GM12878 (cell line): ENCODE measurements around the gene UBAC2. TPM values are rescaled to one million over a fixed set of nuclear protein-coding genes. Genes with fewer than 3 reads are reported as not detected.

Experiments
- ATAC-seq: fragments of 200-7000 bp; cut with Tn5 transposase; 3 replicates; pipeline ENCODE4 v1.9.1; 2020; ENCODE audit warnings: mild to moderate bottlenecking, moderate library complexity
- BruUV-seq: library from RNA; stranded (reverse); fragments of 400-500 nt; replicated peaks from 2 replicates; lab custom pipeline; 2021; lab: Mats Ljungman, UMichigan
- CTCF ChIA-PET: fragments of 300-600 bp; sonication (Branson Sonifier 250); formaldehyde crosslinking; extraction: SDS; loops from one replicate; lab custom pipeline; 2021; ENCODE audit warnings: inconsistent platforms; lab: Yijun Ruan, JAX
- POLR2A ChIA-PET: fragments of 350-600 bp; formaldehyde crosslinking; extraction: SDS; loops from one replicate; lab custom pipeline; 2021; ENCODE audit warnings: inconsistent platforms; lab: Charles Lee
- RAD21 ChIA-PET: fragments of 300-600 bp; sonication (Branson Sonifier 250); formaldehyde crosslinking; loops from one replicate; lab custom pipeline; 2023; ENCODE audit warnings: antibody characterized with exemption; ENCODE audit not compliant: unreplicated experiment; lab: Charles Lee
- SMC1A ChIA-PET: fragments of 300-600 bp; sonication (Branson Sonifier 250); formaldehyde crosslinking; loops from one replicate; lab custom pipeline; 2023; ENCODE audit not compliant: unreplicated experiment, uncharacterized antibody; lab: Charles Lee
- DNase-seq: peaks from one replicate; pipeline ENCODE4 v3.0.0-alpha.2; 2011; ENCODE audit warnings: low read depth, low spot score
- FAIRE-seq: peaks from 3 replicates; lab custom pipeline; 2011; peaks lifted over from hg19 to GRCh38; lab: Jason Lieb, UNC
- H2AFZ ChIP-seq: 2 replicates; pipeline ENCODE4 v1.6.0; 2011; ENCODE audit warnings: low read depth, low read length, control low read depth; ENCODE audit not compliant: control insufficient read depth
- H3K27ac ChIP-seq: 2 replicates; pipeline ENCODE4 v1.5.1; 2011; ENCODE audit warnings: control low read depth; ENCODE audit not compliant: control insufficient read depth, insufficient read depth
- H3K27me3 ChIP-seq, 2 experiments: replicated peaks in 1 of 2; 2 replicates each; pipeline versions ENCODE4 v1.6.0 to v1.6.1; 2011; ENCODE audit warnings: low read length in 1 of 2; ENCODE audit not compliant: control insufficient read depth in 2 of 2, insufficient read depth in 2 of 2
- H3K36me3 ChIP-seq, 2 experiments: 2 replicates each; pipeline ENCODE4 v1.5.1; 2011; ENCODE audit warnings: low read length in 1 of 2; ENCODE audit not compliant: control insufficient read depth in 2 of 2, insufficient read depth in 2 of 2
- H3K4me1 ChIP-seq: 2 replicates; pipeline ENCODE4 v1.6.1; 2011; ENCODE audit warnings: mild to moderate bottlenecking, low read length, moderate library complexity, mixed read lengths; ENCODE audit not compliant: control insufficient read depth, insufficient read depth
- H3K4me2 ChIP-seq: 2 replicates; pipeline ENCODE4 v1.6.0; 2011; ENCODE audit warnings: control low read depth; ENCODE audit not compliant: control insufficient read depth, insufficient read depth
- H3K4me3 ChIP-seq: fragments of 200-600 bp; sonication (generic); 2 replicates; pipeline ENCODE4 v1.5.1; 2016
- H3K79me2 ChIP-seq: 2 replicates; pipeline ENCODE4 v1.6.0; 2011; ENCODE audit warnings: low read length; ENCODE audit not compliant: control insufficient read depth, insufficient read depth
- H3K9ac ChIP-seq: 2 replicates; pipeline ENCODE4 v1.8.0; 2011; ENCODE audit warnings: low read length, control low read depth, mixed read lengths; ENCODE audit not compliant: control insufficient read depth, insufficient read depth
- H3K9me3 ChIP-seq: replicated peaks from 3 replicates; pipeline ENCODE4 v1.5.1; 2011; ENCODE audit warnings: mild to moderate bottlenecking, low read length; ENCODE audit not compliant: control insufficient read depth, insufficient read depth
- H4K20me1 ChIP-seq: 2 replicates; pipeline ENCODE4 v1.6.0; 2011; ENCODE audit not compliant: control insufficient read depth, insufficient read depth
- ASH2L ChIP-seq: fragments of 300-600, 200-600 bp; sonication (generic); IDR thresholded peaks from 2 replicates; pipeline ENCODE4 v1.6.1; 2017; ENCODE audit warnings: low read depth, mild to moderate bottlenecking, borderline replicate concordance
- DPF2 ChIP-seq: fragments of 450-650 bp; IDR thresholded peaks from 2 replicates; pipeline ENCODE4 v1.6.1; 2017; ENCODE audit warnings: mild to moderate bottlenecking
- ETV6 ChIP-seq, 2 experiments: fragments of 450-650 bp in 1 of 2; IDR thresholded peaks in 1 of 2; conservative IDR thresholded peaks in 1 of 2; 2 replicates each; pipeline ENCODE4 v1.6.1; 2014; ENCODE audit warnings: antibody characterized with exemption in 1 of 2, borderline replicate concordance in 1 of 2, low read depth in 1 of 2, mild to moderate bottlenecking in 1 of 2, moderate library complexity in 1 of 2
- EZH2 ChIP-seq: IDR thresholded peaks from 2 replicates; pipeline ENCODE4 v1.6.1; 2012; ENCODE audit warnings: low read depth, mild to moderate bottlenecking, control low read depth, inconsistent platforms, low read length, borderline replicate concordance; ENCODE audit not compliant: control insufficient read depth
- MLLT1 ChIP-seq: fragments of 450-650 bp; IDR thresholded peaks from 2 replicates; pipeline ENCODE4 v1.6.1; 2016; ENCODE audit warnings: mild to moderate bottlenecking
- MYC ChIP-seq: IDR thresholded peaks from 2 replicates; pipeline ENCODE4 v1.6.1; 2011; ENCODE audit warnings: mild to moderate bottlenecking, low read length, moderate library complexity, inconsistent platforms; ENCODE audit not compliant: insufficient read depth, insufficient replicate concordance, insufficient read length, severe bottlenecking
- NFYA ChIP-seq: IDR thresholded peaks from 2 replicates; pipeline ENCODE4 v1.6.1; 2011; ENCODE audit warnings: low read depth, mild to moderate bottlenecking, low read length, improper control_type of control experiment, borderline replicate concordance
- POLR2AphosphoS5 ChIP-seq: IDR thresholded peaks from 2 replicates; pipeline ENCODE4 v1.6.1; 2011; ENCODE audit warnings: mild to moderate bottlenecking, low read length, inconsistent platforms
- RAD51 ChIP-seq: fragments of 450-650 bp; IDR thresholded peaks from 2 replicates; pipeline ENCODE4 v1.6.1; 2016; ENCODE audit warnings: moderate library complexity, mild to moderate bottlenecking, inconsistent platforms
- RB1 ChIP-seq: fragments of 450-650 bp; formaldehyde crosslinking; IDR thresholded peaks from 2 replicates; pipeline ENCODE4 v1.6.1; 2017; ENCODE audit warnings: mild to moderate bottlenecking, borderline replicate concordance
- SREBF2 ChIP-seq: IDR thresholded peaks from 2 replicates; pipeline ENCODE4 v1.6.1; 2012; ENCODE audit warnings: mild to moderate bottlenecking, low read length
- STAT1 ChIP-seq: fragments of 450-650 bp; conservative IDR thresholded peaks from 2 replicates; pipeline ENCODE4 v1.6.1; 2014; ENCODE audit warnings: antibody characterized with exemption, mild to moderate bottlenecking
- TAF1 ChIP-seq: IDR thresholded peaks from 2 replicates; pipeline ENCODE4 v1.6.1; 2011; ENCODE audit warnings: mild to moderate bottlenecking, low read depth, low read length, borderline replicate concordance
- USF1 ChIP-seq: IDR thresholded peaks from 2 replicates; pipeline ENCODE4 v1.6.1; 2011; ENCODE audit warnings: borderline replicate concordance, low read depth, mild to moderate bottlenecking, moderate library complexity, mixed read lengths, low read length; ENCODE audit not compliant: insufficient read depth; ENCODE audit errors: extremely low read length
- YY1 ChIP-seq: IDR thresholded peaks from 2 replicates; pipeline ENCODE4 v1.6.1; 2011; ENCODE audit warnings: low read depth, mild to moderate bottlenecking, low read length
- ZBTB4 ChIP-seq: fragments of 450-650 bp; formaldehyde crosslinking; IDR thresholded peaks from 2 replicates; pipeline ENCODE4 v1.4.0; 2022; ENCODE audit warnings: mild to moderate bottlenecking, moderate library complexity
- WGBS: methylation state at CpG from one replicate; pipeline ENCODE4 v1.1.6; 2016; ENCODE audit warnings: low lambda C conversion rate; ENCODE audit not compliant: insufficient replicate concordance, insufficient coverage; ENCODE audit errors: missing lambda C conversion rate; 5-methylcytosine and 5-hydroxymethylcytosine counted together
- in situ Hi-C: fragments of 300-500 bp; cut with MboI; formaldehyde crosslinking; loops from 9 replicates; pipeline ENCODE4 v1.14.3; 2018; ENCODE audit warnings: mixed read lengths
- intact Hi-C: fragments of 100-400 bp; cut with micrococcal nuclease; formaldehyde crosslinking; loops from one replicate; pipeline ENCODE4 v1.14.2; 2022; ENCODE audit not compliant: unreplicated experiment
- polyA plus RNA-seq, 11 experiments: library from polyadenylated mRNA; depleted of rRNA in 4 of 11; unstranded in 6 of 11; stranded (reverse) in 5 of 11; fragments of >200 nt; fragmentation: Nextera tagmentation in 4 of 11; fragmentation: Illumina TruSeq in 1 of 11; extraction: Ambion mirVana in 4 of 11; extraction: Trizol in 1 of 11; gene quantifications; 1 replicate in 1 of 11; 2 replicates in 10 of 11; pipeline versions ENCODE4 v1.2.1 to v1.2.3, GENCODE V29; 2011 to 2016; ENCODE audit warnings: inconsistent platforms in 2 of 11, missing spikeins in 2 of 11, low read depth in 1 of 11
- total RNA-seq, 4 experiments: library from RNA; depleted of rRNA in 3 of 4; stranded (reverse); fragments of >200 nt in 3 of 4; fragmentation: Illumina TruSeq in 1 of 4; extraction: Trizol in 1 of 4; gene quantifications; 2 replicates each; pipeline versions ENCODE4 v1.2.1 to v1.2.3, GENCODE V29; 2013 to 2021

UBAC2 gene
- total and polyA plus RNA-seq, 10 of the 15 experiments (the other 5 are each of a cell fraction or from before 2014, with no cell fraction given), result 3.0 to 54.6 (median 17.4) TPM

- H3K9ac ChIP-seq, result 0 out of 2 replicates have a peak overlapping the region, but pooled peaks have one; percentile 7
- H3K36me3 ChIP-seq, result no peaks in the 10 kb centered on the region; a peak in 1 of 4 replicates
- H3K27ac ChIP-seq, result peak overlapping the region; percentile 41
- ATAC-seq, result peak; percentile 77
- peak; percentile 87 for FAIRE-seq
- H3K27me3 ChIP-seq, result no peaks in the 10 kb centered on the region
- 50% methylated on average over 15 of the region's 15 CpGs for WGBS
- in situ Hi-C loops, result no loop called here
- ChIA-PET POLR2A (interaction anchor here (0.7 to 3.9 kb wide), 16 partner anchors 10 to 205 kb away, joined by 3 to 14 read pairs (median 4); no protein-coding TSS in a partner anchor), RAD21 (interaction anchor here (0.8 to 11.9 kb wide), 28 partner anchors 15 to 205 kb away, joined by 3 to 182 read pairs (median 6); partner anchors contain the start of genes GPR183 and UBAC2), SMC1A (interaction anchor here (0.8 to 13.7 kb wide), 32 partner anchors 8 to 225 kb away, joined by 3 to 306 read pairs (median 7); partner anchors contain the start of genes CLYBL, GPR18 and GPR183), CTCF (interaction anchor here (0.6 to 22.3 kb wide), 15 partner anchors 15 to 204 kb away, joined by 3 to 577 read pairs (median 4); partner anchors contain the start of gene GPR183)
- peaks cover 65% of the 10 kb centered on the region for H3K4me1 ChIP-seq
- no peak overlapping the region for H3K4me3 ChIP-seq
- H3K4me2 ChIP-seq, result peak overlapping the region; percentile 15; the same call in 1 of the 2 replicates
- peaks cover 3% of the 10 kb centered on the region; the same call in 1 of the 2 replicates for H3K79me2 ChIP-seq
- BruUV-seq, result no TSS peak
- H2AFZ ChIP-seq, result no peak overlapping the region
- H3K9me3 ChIP-seq, result no peaks in the 10 kb centered on the region
- no peaks in the 10 kb centered on the region for H4K20me1 ChIP-seq
- DNase-seq, result peak; percentile 82
- intact Hi-C loops, result no loop called here
- TF ChIP-seq RAD51 (peak; percentile 51; the same call in 1 of the 2 replicates), POLR2AphosphoS5 (peak; percentile 18; the same call in 1 of the 2 replicates), MLLT1 (peak; percentile 43), ETV6 (conservative IDR thresholded peaks at IDR 0.05 in 1 of 2, IDR thresholded peaks at IDR 0.05 in 1 of 2; ENCODE audit: borderline replicate concordance in 1 of 2, low read depth in 1 of 2) (peak in 1 of 2 experiments; percentile 79; a peak in 2 of 4 replicates), EZH2 (no peak), RB1 (no peak), TAF1 (peak; percentile 57; the same call in 1 of the 2 replicates), NFYA (no peak), YY1 (peak; percentile 39; the same call in 1 of the 2 replicates), ZBTB4 (CRISPR knock-in tag) (no peak), USF1 (no peak), MYC (no peak), SREBF2 (no peak), ASH2L (no peak), STAT1 (no peak), DPF2 (peak; percentile 88)
Observed at GRCh38 chr13:99380921-99381645, 180.4 kb downstream of the UBAC2 start.
